CD8-positive, alpha-beta memory T cell (primary cell): ENCODE data around the gene RGS7. TPM values are rescaled to one million over a fixed set of nuclear protein-coding genes. Genes with fewer than 3 reads are reported as not detected.

Experiments used
- CTCF ChIA-PET: fragments of 350-600 bp; sonication (Branson Sonifier 250); formaldehyde crosslinking; loops from one replicate; lab custom pipeline; 2021; ENCODE audit warnings: antibody characterized with exemption; lab: Charles Lee
- POLR2A ChIA-PET: fragments of 350-600 bp; sonication (Branson Sonifier 250); formaldehyde crosslinking; loops from one replicate; lab custom pipeline; 2021; ENCODE audit warnings: antibody characterized with exemption; lab: Charles Lee
- DNase-seq, 5 donors: peaks; one replicate each; pipeline versions ENCODE4 v3.0.0 to v3.0.0-alpha.2; 2020 to 2022; ENCODE audit warnings: mixed read lengths in 1 of 5
- H3K27ac ChIP-seq: one replicate; pipeline ENCODE4 v1.7.0; 2013; ENCODE audit warnings: low read depth, mild to moderate bottlenecking, low read length, moderate library complexity
- H3K27me3 ChIP-seq: 2 replicates; pipeline ENCODE4 v1.7.0; 2013; ENCODE audit warnings: low read length, mild to moderate bottlenecking; ENCODE audit not compliant: insufficient read depth, poor library complexity, severe bottlenecking
- H3K36me3 ChIP-seq: 2 replicates; pipeline ENCODE4 v1.7.0; 2013; ENCODE audit warnings: mild to moderate bottlenecking, low read length, moderate library complexity; ENCODE audit not compliant: insufficient read depth
- H3K4me1 ChIP-seq: 2 replicates; pipeline ENCODE4 v1.7.0; 2013; ENCODE audit warnings: mild to moderate bottlenecking, low read length, moderate library complexity; ENCODE audit not compliant: insufficient read depth
- H3K4me3 ChIP-seq: 2 replicates; pipeline ENCODE4 v1.7.0; 2013; ENCODE audit warnings: mild to moderate bottlenecking, low read length
- H3K9me3 ChIP-seq: 2 replicates; pipeline ENCODE4 v1.7.0; 2013; ENCODE audit warnings: mild to moderate bottlenecking, low read length
- H3K27ac Mint-ChIP-seq, 8 donors: one replicate each; pipeline ENCODE4 v1.8.0; 2020 to 2021; ENCODE audit warnings: mixed read lengths in 8 of 8, mild to moderate bottlenecking in 6 of 8, inconsistent platforms in 3 of 8, moderate library complexity in 3 of 8
- H3K27me3 Mint-ChIP-seq, 2 donors: one replicate each; pipeline ENCODE4 v1.8.0; 2020 to 2021; ENCODE audit warnings: mixed read lengths in 2 of 2, mild to moderate bottlenecking in 1 of 2, moderate library complexity in 1 of 2
- H3K36me3 Mint-ChIP-seq, 3 donors: one replicate each; pipeline ENCODE4 v1.8.0; 2020 to 2021; ENCODE audit warnings: mixed read lengths in 3 of 3, inconsistent platforms in 1 of 3, mild to moderate bottlenecking in 1 of 3
- H3K4me1 Mint-ChIP-seq, 3 donors: one replicate each; pipeline ENCODE4 v1.8.0; 2020 to 2021; ENCODE audit warnings: mixed read lengths in 3 of 3, inconsistent platforms in 1 of 3, mild to moderate bottlenecking in 1 of 3
- H3K4me3 Mint-ChIP-seq, 7 donors: one replicate each; pipeline ENCODE4 v1.8.0; 2020 to 2021; ENCODE audit warnings: mixed read lengths in 7 of 7, mild to moderate bottlenecking in 6 of 7, moderate library complexity in 4 of 7, inconsistent platforms in 2 of 7
- H3K9me3 Mint-ChIP-seq, 5 donors: one replicate each; pipeline ENCODE4 v1.8.0; 2020 to 2022; ENCODE audit warnings: mixed read lengths in 5 of 5, mild to moderate bottlenecking in 3 of 5, moderate library complexity in 2 of 5, inconsistent platforms in 1 of 5
- polyA plus RNA-seq: library from polyadenylated mRNA; unstranded; fragments of 300-500 nt; fragmentation: Illumina TruSeq; gene quantifications from one replicate; pipeline ENCODE4 v1.2.3, GENCODE V29; 2021
- total RNA-seq, 2 experiments: library from RNA; stranded (reverse); gene quantifications; one replicate each; pipeline ENCODE4 v1.2.3, GENCODE V29; 2021

RGS7 gene
- total and polyA plus RNA-seq, 3 experiments from 2014 or later = not detected

- Mint-ChIP-seq H3K4me1 (no peaks in the 10 kb centered on the region), H3K9me3 (peaks cover 7 to 20% (median 11%) of the 10 kb centered on the region in 5 donors), H3K36me3 (no peaks in the 10 kb centered on the region), H3K27ac (no peak overlapping the region), H3K4me3 (no peak overlapping the region), H3K27me3 (no peaks in the 10 kb centered on the region)
- H3K4me1 ChIP-seq = no peaks in the 10 kb centered on the region
- no peaks in the 10 kb centered on the region for H3K36me3 ChIP-seq
- H3K27ac ChIP-seq = no peak overlapping the region
- CTCF ChIA-PET = no interaction called here
- no peak for DNase-seq
- H3K4me3 ChIP-seq = no peak overlapping the region
- no peaks in the 10 kb centered on the region for H3K27me3 ChIP-seq
- POLR2A ChIA-PET = no interaction called here
- no peaks in the 10 kb centered on the region for H3K9me3 ChIP-seq
Measured at GRCh38 chr1:240820816-240821215, 536.2 kb downstream of the RGS7 start.

DNA sequence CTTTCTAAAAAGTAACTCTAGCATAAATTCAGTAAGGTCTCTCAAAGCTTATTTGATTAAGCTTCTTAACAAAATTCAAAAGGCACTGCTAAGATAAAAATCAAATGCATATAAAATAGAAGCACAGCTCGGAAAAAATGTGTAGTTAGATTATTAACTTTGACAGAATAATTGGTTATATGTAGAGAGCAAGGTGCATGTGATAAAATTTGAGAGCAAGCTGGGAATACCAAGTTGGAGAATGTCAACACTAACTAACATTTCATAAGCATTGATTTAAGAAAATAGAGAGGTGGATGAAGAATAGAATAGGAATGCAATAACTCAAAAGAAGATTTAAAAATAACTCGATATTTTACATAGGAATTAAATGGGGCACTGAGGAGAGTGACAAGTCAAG, 540.5 kb downstream of the RGS7 start:
- no peaks in the 10 kb centered on the region for H3K27me3 ChIP-seq
- Mint-ChIP-seq H3K4me1 (no peaks in the 10 kb centered on the region), H3K4me3 (no peak overlapping the region), H3K27me3 (no peaks in the 10 kb centered on the region), H3K27ac (no peak overlapping the region), H3K36me3 (no peaks in the 10 kb centered on the region), H3K9me3 (peaks cover 5 to 13% (median 9%) of the 10 kb centered on the region in 5 donors)
- H3K27ac ChIP-seq = no peak overlapping the region
- DNase-seq = no peak
- ChIA-PET CTCF (no interaction called here), POLR2A (no interaction called here)
- no peaks in the 10 kb centered on the region for H3K4me1 ChIP-seq
- no peak overlapping the region for H3K4me3 ChIP-seq
- H3K9me3 ChIP-seq = no peaks in the 10 kb centered on the region
- H3K36me3 ChIP-seq = no peaks in the 10 kb centered on the region

- Histone ChIP-seq H3K27ac (no peak overlapping the region), H3K4me3 (no peak overlapping the region), H3K9me3 (no peaks in the 10 kb centered on the region), H3K4me1 (no peaks in the 10 kb centered on the region), H3K27me3 (no peaks in the 10 kb centered on the region), H3K36me3 (no peaks in the 10 kb centered on the region)
- Mint-ChIP-seq H3K9me3 (peaks cover 0 to 12% (median 3%) of the 10 kb centered on the region in 5 donors), H3K4me3 (no peak overlapping the region), H3K36me3 (no peaks in the 10 kb centered on the region), H3K4me1 (no peaks in the 10 kb centered on the region), H3K27ac (no peak overlapping the region), H3K27me3 (no peaks in the 10 kb centered on the region)
- ChIA-PET CTCF (no interaction called here), POLR2A (no interaction called here)
- DNase-seq = no peak
Measured at GRCh38 chr1:240813720-240814119, 543.3 kb downstream of the RGS7 start.

- H3K4me3 Mint-ChIP-seq = no peak overlapping the region
- H3K4me1 Mint-ChIP-seq = no peaks in the 10 kb centered on the region
- H3K27ac Mint-ChIP-seq = no peak overlapping the region
- H3K36me3 Mint-ChIP-seq = no peaks in the 10 kb centered on the region
- DNase-seq = no peak
- Histone ChIP-seq H3K27me3 (no peaks in the 10 kb centered on the region), H3K9me3 (no peaks in the 10 kb centered on the region), H3K27ac (no peak overlapping the region), H3K4me1 (no peaks in the 10 kb centered on the region), H3K36me3 (no peaks in the 10 kb centered on the region), H3K4me3 (no peak overlapping the region)
- POLR2A ChIA-PET = no interaction called here
- CTCF ChIA-PET = no interaction called here
- peaks cover 0 to 3% (median 0%) of the 10 kb centered on the region in 5 donors for H3K9me3 Mint-ChIP-seq
- H3K27me3 Mint-ChIP-seq = no peaks in the 10 kb centered on the region
Measured at GRCh38 chr1:240811256-240811655, 545.7 kb downstream of the RGS7 start.

GRCh38 chr1:240808381-240808780, 548.6 kb downstream of the RGS7 start:
- no peak overlapping the region for H3K4me3 ChIP-seq
- Mint-ChIP-seq H3K27me3 (no peaks in the 10 kb centered on the region), H3K4me1 (no peaks in the 10 kb centered on the region), H3K9me3 (peaks cover 0 to 7% (median 2%) of the 10 kb centered on the region in 5 donors), H3K4me3 (no peak overlapping the region), H3K36me3 (no peaks in the 10 kb centered on the region), H3K27ac (no peak overlapping the region)
- ChIA-PET POLR2A (no interaction called here), CTCF (no interaction called here)
- no peak overlapping the region for H3K27ac ChIP-seq
- DNase-seq = no peak
- H3K36me3 ChIP-seq = no peaks in the 10 kb centered on the region
- H3K4me1 ChIP-seq = no peaks in the 10 kb centered on the region
- no peaks in the 10 kb centered on the region for H3K9me3 ChIP-seq
- no peaks in the 10 kb centered on the region for H3K27me3 ChIP-seq

DNA sequence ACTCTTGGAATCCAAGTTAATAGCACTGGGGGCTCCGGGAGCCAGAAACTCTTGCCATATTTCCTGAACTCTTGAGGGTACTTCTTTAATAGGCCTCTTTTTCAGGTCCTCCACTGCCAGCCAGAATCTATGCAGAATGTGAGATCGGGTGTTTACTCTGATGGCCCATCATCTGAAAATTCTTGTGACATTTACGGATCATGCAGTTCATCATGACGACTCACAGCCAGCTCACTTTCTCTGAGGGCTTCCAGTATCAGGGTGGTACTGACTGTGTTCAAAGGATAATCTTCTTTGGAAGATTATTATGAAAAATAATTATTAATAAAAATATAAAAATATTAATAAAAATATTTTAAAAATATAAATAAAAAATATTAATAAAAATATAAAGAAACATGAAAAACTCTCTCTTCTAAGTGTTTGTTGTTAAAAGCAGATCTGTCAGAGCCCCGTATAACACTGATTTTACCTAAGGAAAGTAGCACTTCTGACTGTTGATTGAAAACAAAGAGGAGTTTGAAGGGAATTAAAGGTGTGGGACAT, 550.7 kb downstream of the RGS7 start:
- H3K27ac ChIP-seq = no peak overlapping the region
- Mint-ChIP-seq H3K36me3 (no peaks in the 10 kb centered on the region), H3K27me3 (no peaks in the 10 kb centered on the region), H3K9me3 (peaks cover 0 to 9% (median 2%) of the 10 kb centered on the region in 5 donors), H3K4me1 (no peaks in the 10 kb centered on the region), H3K27ac (no peak overlapping the region), H3K4me3 (no peak overlapping the region)
- POLR2A ChIA-PET = no interaction called here
- CTCF ChIA-PET = no interaction called here
- no peak overlapping the region for H3K4me3 ChIP-seq
- H3K4me1 ChIP-seq = no peaks in the 10 kb centered on the region
- H3K9me3 ChIP-seq = no peaks in the 10 kb centered on the region
- no peak for DNase-seq
- no peaks in the 10 kb centered on the region for H3K36me3 ChIP-seq
- H3K27me3 ChIP-seq = no peaks in the 10 kb centered on the region

DNA sequence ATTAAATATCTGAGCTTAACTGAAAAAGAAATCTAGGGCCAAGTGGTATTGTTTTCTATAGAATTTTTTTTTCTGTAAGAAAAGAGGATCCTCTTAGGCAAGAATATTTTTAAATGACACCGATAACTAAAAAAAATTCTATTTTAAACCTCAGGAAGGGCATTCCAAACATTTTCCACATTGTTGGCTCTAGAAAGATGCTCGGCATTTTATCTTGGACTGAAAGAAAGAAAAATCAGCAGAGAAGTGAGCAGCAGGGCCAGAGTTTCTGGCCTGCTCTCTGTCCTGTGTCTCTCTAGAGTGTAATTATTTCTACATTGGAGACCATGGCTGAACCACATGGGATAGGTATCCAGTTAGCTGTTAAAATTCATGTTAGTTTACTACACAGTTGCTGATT, 552.5 kb downstream of the RGS7 start:
- H3K27me3 Mint-ChIP-seq = no peaks in the 10 kb centered on the region
- no peak overlapping the region for H3K27ac Mint-ChIP-seq
- Histone ChIP-seq H3K27ac (no peak overlapping the region), H3K4me1 (no peaks in the 10 kb centered on the region), H3K9me3 (no peaks in the 10 kb centered on the region), H3K4me3 (no peak overlapping the region), H3K36me3 (no peaks in the 10 kb centered on the region), H3K27me3 (no peaks in the 10 kb centered on the region)
- H3K4me3 Mint-ChIP-seq = no peak overlapping the region
- DNase-seq = no peak
- no peaks in the 10 kb centered on the region for H3K4me1 Mint-ChIP-seq
- POLR2A ChIA-PET = no interaction called here
- H3K36me3 Mint-ChIP-seq = no peaks in the 10 kb centered on the region
- H3K9me3 Mint-ChIP-seq = peaks cover 0 to 12% (median 2%) of the 10 kb centered on the region in 5 donors
- CTCF ChIA-PET = no interaction called here

DNA sequence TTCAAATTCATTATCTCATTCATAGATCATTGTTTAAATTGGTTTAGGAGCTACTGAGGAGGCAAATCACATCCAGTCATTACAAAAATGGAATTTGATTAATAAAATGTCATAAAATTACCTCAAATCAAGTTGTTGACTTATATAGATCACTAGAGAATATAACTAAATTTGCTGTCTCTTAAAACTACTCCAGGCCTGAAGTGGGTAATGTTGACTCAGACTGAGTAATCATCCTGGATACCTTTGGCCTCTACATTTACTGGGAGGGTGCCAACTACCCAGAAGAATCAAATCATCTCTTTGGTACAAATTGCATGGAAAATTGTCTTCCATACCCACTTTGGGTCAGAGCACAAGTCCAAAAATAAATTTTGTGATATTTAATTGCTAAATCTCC, 553.9 kb downstream of the RGS7 start:
- Mint-ChIP-seq H3K4me3 (no peak overlapping the region), H3K36me3 (no peaks in the 10 kb centered on the region), H3K9me3 (peaks cover 0 to 12% (median 2%) of the 10 kb centered on the region in 5 donors), H3K27me3 (no peaks in the 10 kb centered on the region), H3K27ac (no peak overlapping the region), H3K4me1 (no peaks in the 10 kb centered on the region)
- Histone ChIP-seq H3K27me3 (no peaks in the 10 kb centered on the region), H3K9me3 (no peaks in the 10 kb centered on the region), H3K4me1 (no peaks in the 10 kb centered on the region), H3K27ac (no peak overlapping the region), H3K4me3 (no peak overlapping the region), H3K36me3 (no peaks in the 10 kb centered on the region)
- DNase-seq = no peak
- ChIA-PET CTCF (no interaction called here), POLR2A (no interaction called here)

GRCh38 chr1:240802271-240802670, 554.7 kb downstream of the RGS7 start:
- no peak overlapping the region for H3K4me3 Mint-ChIP-seq
- no peaks in the 10 kb centered on the region for H3K4me1 Mint-ChIP-seq
- Histone ChIP-seq H3K4me1 (no peaks in the 10 kb centered on the region), H3K9me3 (no peaks in the 10 kb centered on the region), H3K36me3 (no peaks in the 10 kb centered on the region), H3K4me3 (no peak overlapping the region), H3K27ac (no peak overlapping the region), H3K27me3 (no peaks in the 10 kb centered on the region)
- H3K9me3 Mint-ChIP-seq = peaks cover 0 to 12% (median 2%) of the 10 kb centered on the region in 5 donors
- H3K36me3 Mint-ChIP-seq = no peaks in the 10 kb centered on the region
- ChIA-PET CTCF (no interaction called here), POLR2A (no interaction called here)
- DNase-seq = no peak
- H3K27me3 Mint-ChIP-seq = no peaks in the 10 kb centered on the region
- no peak overlapping the region for H3K27ac Mint-ChIP-seq
